Measurements from ENCODE around the gene CXXC5.

Gene CXXC5

DNA sequence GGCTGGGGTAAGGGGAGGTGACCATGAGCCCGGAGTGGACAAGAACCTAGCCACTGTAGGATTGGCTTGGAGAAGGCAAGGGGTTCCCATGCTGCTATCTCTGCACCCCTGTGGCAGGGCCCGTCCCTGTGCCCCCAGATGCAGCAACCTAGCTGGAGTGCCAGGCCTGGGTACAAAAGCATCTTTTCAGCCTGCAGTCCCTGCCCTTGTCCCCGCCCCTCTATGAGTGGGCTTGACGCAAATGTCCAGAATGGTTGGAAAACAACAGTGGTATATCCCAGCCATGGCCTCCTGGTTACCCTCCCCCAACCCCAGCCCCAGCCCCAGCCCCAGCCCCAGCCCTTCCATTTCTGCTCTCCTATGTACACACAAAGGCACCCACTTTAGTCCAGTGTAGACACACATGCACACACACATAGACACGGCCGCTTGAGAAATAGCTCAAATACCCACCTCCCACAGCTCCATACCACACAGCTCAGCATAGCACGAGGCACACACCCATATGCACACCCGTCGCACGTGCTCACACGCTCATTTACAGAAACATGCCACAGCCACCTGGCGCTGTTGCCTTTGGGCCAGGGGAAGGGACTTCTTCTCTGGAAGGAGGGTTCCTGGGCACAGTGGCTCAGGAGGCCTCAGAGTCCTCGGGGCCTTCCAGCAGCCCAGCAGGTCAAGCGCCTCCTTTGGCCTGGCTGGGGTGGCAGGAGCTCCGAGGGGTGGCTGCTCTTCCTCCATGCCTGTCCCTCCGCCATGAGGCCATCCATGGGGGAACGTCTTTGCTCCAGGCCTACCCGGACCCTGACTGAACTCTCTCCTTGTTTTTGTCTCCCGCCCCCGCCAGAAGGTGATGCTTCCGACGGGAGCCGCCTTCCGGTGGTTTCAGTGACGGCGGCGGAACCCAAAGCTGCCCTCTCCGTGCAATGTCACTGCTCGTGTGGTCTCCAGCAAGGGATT, 34.1 kb downstream of the CXXC5 start:
- no peak for DNase-seq

- DNase-seq, result no peak
Measured at GRCh38 chr5:139683295-139684271, 35.4 kb downstream of the CXXC5 start.

DNA sequence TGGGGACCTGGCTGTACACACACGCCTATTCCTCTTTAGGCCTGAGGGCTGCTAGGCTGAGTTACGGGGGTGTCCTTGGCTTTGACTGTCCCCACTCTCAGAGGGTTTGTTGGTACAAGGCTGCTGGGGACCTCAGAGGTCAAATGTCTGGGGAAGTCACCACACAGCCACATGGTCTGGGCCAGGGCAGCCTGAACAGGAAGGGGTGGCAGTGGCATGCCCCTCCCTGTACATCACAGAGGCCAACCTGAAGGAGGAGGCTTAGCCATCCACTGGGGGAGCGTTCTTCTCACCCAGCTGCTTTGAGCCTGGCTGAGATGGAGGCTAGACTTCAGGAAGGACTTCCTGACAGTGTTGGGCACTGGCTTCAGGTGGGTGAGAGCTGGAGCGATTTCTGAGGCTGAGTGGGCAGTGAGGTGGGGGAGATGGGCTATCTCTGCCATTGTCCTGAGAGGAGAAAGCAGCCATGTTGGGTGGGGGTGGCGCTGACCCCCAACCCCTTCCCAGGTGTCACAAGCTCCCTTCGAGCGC, 36.3 kb downstream of the CXXC5 start:
- DNase-seq, result no peak

DNA sequence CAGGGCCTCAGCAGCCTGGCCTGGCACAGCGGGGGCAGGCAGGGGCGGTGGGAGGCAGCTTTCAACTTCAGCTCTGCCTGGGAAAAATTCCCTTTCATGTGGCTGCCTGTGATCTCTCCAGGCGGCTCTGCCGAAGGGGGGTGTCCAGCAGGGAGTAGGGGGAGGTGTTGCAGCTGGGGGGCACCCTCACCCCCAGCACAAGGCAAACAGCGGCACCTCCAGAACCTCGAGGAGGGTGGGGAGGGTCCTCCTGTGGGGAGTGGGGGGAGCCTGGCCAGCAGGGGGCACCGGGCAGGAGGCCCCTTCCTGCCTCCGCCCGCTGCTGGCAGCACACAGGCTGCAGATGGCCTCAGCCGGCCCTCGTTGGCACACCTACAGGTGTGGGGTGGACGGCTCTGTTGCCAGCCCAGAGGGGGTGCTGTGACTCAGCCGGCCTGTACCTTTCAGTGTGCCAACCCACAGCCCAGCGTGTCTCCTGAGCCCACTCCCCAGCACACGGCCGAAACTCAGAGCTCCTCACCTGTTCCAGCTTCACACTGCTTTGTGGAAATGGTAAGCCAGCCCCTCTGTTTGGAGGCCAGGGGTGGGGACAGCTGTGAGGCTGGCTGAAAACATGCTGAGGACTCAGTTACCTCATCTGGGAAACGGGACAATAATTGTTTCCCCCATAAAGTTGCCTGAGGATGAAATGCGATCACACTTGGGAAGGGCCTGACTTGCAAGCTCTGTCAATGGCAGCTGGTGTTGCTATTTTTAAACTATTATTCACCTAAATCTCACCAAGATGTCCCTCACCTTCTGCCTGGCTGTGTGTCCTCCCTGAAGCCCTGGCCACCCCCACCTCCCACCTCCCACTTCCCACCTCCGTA, 37.0 kb downstream of the CXXC5 start:
- DNase-seq, result no peak

DNA sequence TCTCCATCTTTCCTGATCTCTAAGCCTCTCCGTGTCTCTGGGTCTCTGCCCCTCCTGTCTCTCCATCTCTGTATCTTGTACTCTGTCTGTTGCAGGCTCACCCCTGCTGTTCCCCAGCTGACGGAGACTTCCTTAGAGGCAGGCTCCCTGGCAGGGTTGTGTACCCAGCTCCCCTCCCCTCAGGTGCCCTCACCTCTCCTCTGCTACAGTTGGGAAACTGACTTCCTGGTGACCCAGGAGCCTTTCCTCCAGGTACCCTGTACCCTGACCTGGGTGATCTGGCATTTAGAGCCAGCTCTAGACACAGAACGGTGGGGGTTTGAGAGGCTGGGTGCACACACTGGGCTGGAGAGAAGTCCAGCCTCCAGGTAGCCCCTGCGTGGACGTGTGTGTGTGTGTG, 37.7 kb downstream of the CXXC5 start:
- no peak for DNase-seq

GRCh38 chr5:139686356-139686705, 38.2 kb downstream of the CXXC5 start:
- no peak for DNase-seq

- DNase-seq, result no peak
Measured at GRCh38 chr5:139686706-139687441, 38.7 kb downstream of the CXXC5 start.

- no peak for DNase-seq
Measured at GRCh38 chr5:139687656-139688055, 39.5 kb downstream of the CXXC5 start.

GRCh38 chr5:139688088-139688702, 40.0 kb downstream of the CXXC5 start:
- DNase-seq, result no peak

DNA sequence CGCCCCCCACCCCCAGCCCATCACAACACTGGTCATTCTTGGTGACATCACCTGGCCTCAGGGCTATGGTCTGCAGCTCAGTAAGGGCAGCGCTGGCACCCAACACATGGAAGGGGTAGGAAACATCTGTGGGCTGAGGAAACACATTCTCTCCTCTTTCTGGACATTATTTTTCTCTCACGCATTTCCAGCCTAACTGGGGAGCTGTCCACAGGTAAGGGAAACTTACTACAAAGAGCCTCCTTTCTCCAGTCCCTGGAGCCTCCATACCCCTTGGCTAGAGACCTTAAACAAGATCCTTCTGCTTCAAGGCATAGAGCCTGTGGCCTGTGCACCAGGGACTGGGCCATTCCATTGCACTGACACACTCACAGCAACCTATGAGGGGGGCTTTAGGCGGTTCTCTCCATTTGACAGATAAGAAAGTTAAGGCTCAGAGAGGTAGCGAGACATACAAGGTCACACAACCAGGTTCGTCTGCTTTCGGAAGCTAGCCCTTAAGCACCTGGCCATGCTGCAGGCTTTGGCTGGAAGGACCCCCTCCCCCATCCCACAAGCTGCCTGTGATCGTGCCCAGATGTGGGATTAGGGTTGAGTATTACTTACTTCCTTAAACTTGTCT, 40.7 kb downstream of the CXXC5 start:
- no peak for DNase-seq

- DNase-seq, result no peak
Measured at GRCh38 chr5:139689631-139690063, 41.5 kb downstream of the CXXC5 start.

- DNase-seq, result no peak
Measured at GRCh38 chr5:139690064-139690802, 42.1 kb downstream of the CXXC5 start.

DNA sequence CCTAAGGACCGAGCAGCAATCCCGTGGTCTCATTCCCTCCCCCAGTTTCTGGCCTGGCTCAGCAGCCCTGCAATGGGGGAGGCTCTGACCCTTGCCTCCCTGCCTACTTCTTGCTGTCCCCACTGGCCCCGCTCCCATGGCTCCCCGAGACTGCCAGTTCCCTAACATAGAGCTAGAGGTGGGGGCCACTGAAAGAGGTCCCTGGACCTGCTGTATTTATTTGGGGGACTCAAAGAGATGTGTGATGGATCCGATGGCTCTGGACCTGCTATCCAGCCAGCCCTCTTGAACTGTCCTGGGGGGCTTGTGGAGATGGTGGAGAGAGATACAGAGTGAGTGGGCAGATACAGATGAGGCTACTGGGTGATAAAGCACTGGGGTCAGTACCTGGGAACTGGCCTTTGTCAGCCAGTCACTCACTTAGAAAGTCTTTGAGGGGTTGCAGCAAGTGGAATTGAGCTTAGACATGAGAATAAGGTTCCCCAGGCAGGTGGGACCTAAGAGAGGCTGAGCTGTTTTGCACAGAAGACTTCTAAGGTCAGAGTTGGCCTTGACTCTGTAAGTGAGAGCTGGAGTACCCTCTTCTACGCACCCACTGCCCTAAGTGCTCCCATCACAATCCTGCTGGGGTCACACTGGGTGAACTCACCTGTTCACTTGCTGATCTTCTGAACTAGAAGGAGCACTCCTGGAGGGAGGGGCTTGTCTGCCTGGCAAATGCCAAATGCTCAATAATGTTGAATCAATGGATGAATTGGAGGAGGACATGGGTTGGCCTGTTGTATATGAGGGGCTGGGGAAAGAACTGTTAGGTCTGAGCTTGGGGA, 42.9 kb downstream of the CXXC5 start:
- DNase-seq, result no peak

- no peak for DNase-seq
Measured at GRCh38 chr5:139692148-139692547, 44.0 kb downstream of the CXXC5 start.

GRCh38 chr5:139692679-139693308, 44.6 kb downstream of the CXXC5 start:
- DNase-seq, result no peak

GRCh38 chr5:139693676-139694364, 45.7 kb downstream of the CXXC5 start:
- DNase-seq, result no peak

DNA sequence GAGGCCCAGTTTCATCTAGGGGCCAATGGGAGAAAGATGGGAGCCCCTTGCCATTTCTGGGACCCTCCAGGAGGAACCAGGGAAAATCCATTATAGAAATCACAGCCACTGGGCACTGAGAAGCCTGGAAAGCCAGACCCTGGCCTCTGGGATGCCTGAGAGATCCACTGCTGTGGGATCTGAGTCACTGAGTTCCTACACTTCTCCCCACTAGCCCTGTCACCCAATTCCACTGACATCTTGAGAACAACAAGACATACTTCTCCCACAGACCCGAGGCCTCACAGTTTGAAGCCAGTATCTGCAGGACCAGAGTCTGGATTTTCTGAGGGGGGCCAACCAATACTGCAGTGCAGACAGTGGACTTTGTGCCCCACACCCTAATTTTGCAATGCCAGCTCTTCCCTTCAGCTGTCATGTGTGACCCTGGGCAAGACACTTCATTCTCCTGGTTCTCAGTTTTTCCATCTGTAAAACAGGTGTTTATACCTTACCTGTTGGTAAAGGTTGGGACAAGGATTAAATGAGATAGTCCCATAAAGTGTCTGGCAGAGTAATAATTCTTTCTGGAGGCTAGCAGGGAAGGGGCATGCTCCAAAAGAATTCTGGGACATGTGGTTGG, 46.5 kb downstream of the CXXC5 start:
- DNase-seq, result no peak

All from CD4-positive, alpha-beta T cell treated with Interleukin-15 for 1 hour (primary cell).